NB4 (cell line): ENCODE results near the gene RAD51B.

Experiments
- DNase-seq: peaks from one replicate; pipeline ENCODE4 v3.0.0; 2010; ENCODE audit warnings: low read depth
- H3K4me3 ChIP-seq: one replicate; pipeline ENCODE4 v1.5.1; 2011; ENCODE audit warnings: mild to moderate bottlenecking, low read depth, low read length, moderate library complexity
- MYC ChIP-seq: IDR thresholded peaks from 2 replicates; pipeline ENCODE4 v1.6.1; 2011; ENCODE audit warnings: low read depth, low read length
- POLR2A ChIP-seq: IDR thresholded peaks from 2 replicates; pipeline ENCODE4 v1.6.1; 2011; ENCODE audit warnings: mild to moderate bottlenecking; ENCODE audit not compliant: insufficient read length; ENCODE audit errors: extremely low read depth
- TF ChIP-seq, protein P1 (sequence below): IDR thresholded peaks from one replicate; pipeline ENCODE4 v1.5.1; 2012; ENCODE audit warnings: low read depth, low read length
- TF ChIP-seq, protein P2 (sequence below): IDR thresholded peaks from 2 replicates; pipeline ENCODE4 v1.6.1; 2011; ENCODE audit warnings: low read depth, low read length

RAD51B gene

DNA sequence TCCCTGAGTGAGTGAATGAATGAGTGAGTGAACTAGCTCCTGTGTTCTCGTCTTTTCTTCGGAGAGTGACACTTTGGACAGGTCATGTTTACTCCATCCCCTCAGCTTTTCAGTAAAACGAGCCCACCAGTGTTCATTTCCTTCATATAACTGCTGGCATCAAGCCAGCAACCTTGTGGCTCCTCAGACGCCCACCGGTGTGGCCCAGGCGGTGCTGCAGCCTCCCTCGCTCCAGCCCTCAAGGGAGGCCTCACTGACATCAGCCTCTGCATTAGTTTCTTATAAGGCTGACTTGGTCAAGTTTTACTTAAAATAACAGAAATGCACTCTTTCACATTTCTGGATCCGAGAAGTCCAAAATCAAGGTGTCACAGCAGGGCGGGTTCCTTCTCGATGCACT is 785.2 kb downstream of the RAD51B start:
- H3K4me3 ChIP-seq: no peak overlapping the region
- TF ChIP-seq POLR2A: no peak
- TF ChIP-seq, protein P1, sequence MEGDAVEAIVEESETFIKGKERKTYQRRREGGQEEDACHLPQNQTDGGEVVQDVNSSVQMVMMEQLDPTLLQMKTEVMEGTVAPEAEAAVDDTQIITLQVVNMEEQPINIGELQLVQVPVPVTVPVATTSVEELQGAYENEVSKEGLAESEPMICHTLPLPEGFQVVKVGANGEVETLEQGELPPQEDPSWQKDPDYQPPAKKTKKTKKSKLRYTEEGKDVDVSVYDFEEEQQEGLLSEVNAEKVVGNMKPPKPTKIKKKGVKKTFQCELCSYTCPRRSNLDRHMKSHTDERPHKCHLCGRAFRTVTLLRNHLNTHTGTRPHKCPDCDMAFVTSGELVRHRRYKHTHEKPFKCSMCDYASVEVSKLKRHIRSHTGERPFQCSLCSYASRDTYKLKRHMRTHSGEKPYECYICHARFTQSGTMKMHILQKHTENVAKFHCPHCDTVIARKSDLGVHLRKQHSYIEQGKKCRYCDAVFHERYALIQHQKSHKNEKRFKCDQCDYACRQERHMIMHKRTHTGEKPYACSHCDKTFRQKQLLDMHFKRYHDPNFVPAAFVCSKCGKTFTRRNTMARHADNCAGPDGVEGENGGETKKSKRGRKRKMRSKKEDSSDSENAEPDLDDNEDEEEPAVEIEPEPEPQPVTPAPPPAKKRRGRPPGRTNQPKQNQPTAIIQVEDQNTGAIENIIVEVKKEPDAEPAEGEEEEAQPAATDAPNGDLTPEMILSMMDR: no peak
- TF ChIP-seq, protein P2, sequence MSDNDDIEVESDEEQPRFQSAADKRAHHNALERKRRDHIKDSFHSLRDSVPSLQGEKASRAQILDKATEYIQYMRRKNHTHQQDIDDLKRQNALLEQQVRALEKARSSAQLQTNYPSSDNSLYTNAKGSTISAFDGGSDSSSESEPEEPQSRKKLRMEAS: no peak
- DNase-seq: no peak

DNA sequence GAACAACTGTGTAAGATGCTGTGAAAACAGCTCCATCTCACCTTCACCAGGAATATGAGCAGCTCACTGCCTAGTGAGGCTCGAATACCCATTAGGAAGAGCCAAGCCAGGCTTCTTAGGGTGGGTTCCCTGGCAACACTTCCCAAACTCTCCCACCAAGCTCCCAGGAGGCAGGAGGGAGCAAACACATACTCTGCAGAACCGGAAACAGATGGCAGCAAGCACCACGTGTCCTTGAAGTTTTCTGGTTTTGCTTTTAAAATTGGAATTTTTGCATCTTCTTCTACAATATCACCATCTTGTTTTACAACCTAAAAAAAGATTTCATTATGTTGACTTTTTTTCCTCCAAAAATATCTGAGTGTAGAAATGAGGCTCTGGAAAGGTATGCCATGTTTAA is 786.6 kb downstream of the RAD51B start:
- no peak overlapping the region for H3K4me3 ChIP-seq
- TF ChIP-seq, protein P2: no peak
- no peak for TF ChIP-seq POLR2A
- TF ChIP-seq, protein P1: no peak
- DNase-seq: no peak

DNA sequence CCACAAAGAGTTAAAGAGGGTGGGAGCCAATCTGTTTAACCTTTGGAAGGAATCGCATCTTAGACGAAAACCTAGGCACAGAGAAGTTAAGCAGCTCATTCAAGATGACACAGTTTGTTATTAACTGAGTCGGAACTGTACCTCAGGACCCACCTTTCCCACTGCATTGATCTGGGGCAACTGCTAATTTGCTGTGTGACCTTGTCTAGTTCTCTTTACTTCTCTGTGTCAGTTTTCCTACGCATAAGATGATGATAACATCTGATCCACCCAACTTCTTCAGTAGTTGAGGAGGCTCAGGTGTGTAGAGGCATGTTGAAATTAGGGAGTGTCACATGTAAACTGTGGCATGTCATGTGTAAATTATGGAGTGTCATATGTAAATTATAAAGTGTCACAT is 787.1 kb downstream of the RAD51B start:
- no peak overlapping the region for H3K4me3 ChIP-seq
- TF ChIP-seq, protein P1: no peak
- TF ChIP-seq, protein P2: no peak
- no peak for DNase-seq

DNA sequence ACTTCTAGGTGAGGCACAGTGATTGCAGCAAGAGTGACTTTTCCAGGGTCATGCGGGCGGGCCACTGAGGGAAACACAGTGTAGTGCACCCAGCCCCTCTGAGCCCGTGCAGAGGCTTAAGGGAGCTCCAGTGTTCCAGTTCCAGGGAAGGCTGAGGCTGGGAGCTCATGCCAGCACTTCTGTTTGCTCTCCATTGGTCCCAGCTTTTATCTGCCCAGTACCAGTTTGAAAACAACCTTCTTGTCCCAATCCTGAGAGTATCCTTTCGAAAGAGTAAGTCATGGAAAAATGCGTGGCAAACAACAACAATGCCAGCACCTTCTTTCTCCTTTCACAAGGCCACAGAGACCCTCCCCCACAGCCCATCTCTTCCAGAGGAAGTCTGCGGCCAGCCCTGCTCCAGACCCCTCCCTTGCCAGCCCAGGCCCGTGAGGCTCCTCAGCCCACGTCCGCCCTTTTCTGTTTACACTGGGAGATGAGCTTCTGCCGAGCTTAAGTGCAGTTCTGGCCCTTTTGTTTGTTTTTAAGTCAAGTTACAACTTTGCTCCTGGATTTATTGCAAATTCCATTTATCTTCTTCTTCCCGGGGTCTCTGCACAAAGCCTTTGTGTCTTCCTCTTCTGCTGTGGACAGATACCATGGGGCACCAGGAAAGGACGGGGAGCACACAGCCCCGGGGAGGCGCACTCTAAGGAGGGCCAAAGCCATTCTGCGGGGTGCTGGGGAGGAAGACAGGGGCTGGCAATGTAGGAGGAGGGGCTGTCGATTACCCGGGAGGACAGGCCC is 787.7 kb downstream of the RAD51B start:
- DNase-seq: peak; percentile 89
- H3K4me3 ChIP-seq: peak overlapping the region; percentile 34
- no peak for TF ChIP-seq MYC
- no peak for TF ChIP-seq POLR2A
- TF ChIP-seq, protein P1: no peak
- TF ChIP-seq, protein P2: no peak

DNA sequence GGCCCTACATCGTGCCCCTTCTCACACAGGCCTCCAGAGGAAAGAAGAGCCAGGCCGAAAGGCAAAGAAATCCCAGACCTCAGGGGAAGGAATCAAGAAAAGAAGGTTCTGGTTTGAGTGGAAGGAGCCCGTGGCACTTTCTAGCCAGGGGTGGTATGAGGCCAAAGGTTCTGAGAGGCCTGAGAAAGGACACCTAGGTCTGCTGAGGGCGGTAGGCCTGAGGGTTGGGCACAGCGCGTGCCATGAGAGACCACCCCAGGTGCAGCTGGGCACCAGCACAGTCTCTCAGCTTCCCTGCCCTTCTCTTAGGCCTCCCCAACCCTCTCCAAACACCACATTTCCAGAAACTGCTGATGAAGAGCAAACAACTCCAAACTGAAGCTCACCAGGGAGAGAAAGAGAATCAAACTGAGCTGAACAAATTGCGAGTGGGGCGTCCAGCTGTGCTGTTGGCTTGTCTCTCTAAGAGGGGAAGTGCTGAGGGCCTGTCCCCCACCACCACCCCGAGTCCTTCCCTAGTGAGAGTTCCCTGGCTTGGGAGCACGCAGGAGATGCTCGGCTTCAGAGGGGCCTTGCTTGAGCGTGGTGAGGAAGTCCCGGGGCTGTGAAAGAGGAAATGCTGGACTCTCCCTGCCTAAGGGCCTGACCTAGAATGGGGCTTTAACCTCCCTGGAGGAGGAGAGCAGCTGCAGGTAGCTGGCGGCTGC is 788.4 kb downstream of the RAD51B start:
- TF ChIP-seq MYC (peak; percentile 42; the same call in 1 of the 2 replicates), POLR2A (no peak)
- TF ChIP-seq, protein P1: no peak
- H3K4me3 ChIP-seq: no peak overlapping the region
- DNase-seq: peak; percentile 67

DNA sequence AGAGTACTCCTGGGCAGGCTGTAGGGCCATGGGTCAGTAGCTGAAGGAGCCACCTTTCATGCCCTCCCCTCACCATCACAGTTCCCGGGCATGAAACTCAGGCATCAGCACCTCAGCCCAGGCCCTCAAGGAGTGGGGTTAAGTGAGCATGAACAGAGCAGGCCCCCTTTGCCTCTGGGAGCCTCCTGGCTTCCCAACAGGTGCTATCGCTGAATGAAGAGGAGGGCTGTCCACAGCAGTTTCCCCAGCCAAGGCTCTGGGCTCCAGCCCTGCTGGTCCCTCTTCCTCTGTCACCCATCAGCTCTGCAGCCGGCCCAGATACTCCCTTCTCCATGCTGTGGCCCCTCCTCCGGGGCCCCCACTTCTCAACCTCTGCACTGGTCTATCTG is 789.0 kb downstream of the RAD51B start:
- H3K4me3 ChIP-seq: no peak overlapping the region
- no peak for DNase-seq
- TF ChIP-seq POLR2A: no peak
- TF ChIP-seq, protein P2: no peak
- TF ChIP-seq MYC: no peak
- TF ChIP-seq, protein P1: no peak
